HG03135 (cell line): ENCODE results near the gene C6orf15.
"Not testable (repeated sequence)": the region's sequence is repeated elsewhere in the genome, so short reads cannot be mapped to it uniquely, and the experiment has no call there.

ENCODE experiments used
- ATAC-seq: cut with Tn5 transposase; IDR thresholded peaks from one replicate; pipeline ENCODE4 v1.9.1; 2021; ENCODE audit warnings: mild to moderate bottlenecking, moderate library complexity; ENCODE audit not compliant: unreplicated experiment

The C6orf15 gene

GRCh38 chr6:31070711-31071197, 41.6 kb downstream of the C6orf15 start:
- ATAC-seq: no peak

- no peak for ATAC-seq
Measured at GRCh38 chr6:31068669-31069340, 43.6 kb downstream of the C6orf15 start.

GRCh38 chr6:31067891-31068668, 44.3 kb downstream of the C6orf15 start:
- not testable (repeated sequence) for ATAC-seq

- ATAC-seq: not testable (repeated sequence)
Measured at GRCh38 chr6:31067028-31067427, 45.3 kb downstream of the C6orf15 start.

GRCh38 chr6:31065556-31065955, 46.8 kb downstream of the C6orf15 start:
- no peak for ATAC-seq

GRCh38 chr6:31063906-31064435, 48.4 kb downstream of the C6orf15 start:
- ATAC-seq: no peak
